HFF-Myc (cell line): ENCODE measurements around the gene THOC7.
A peak's percentile ranks its signal among the peaks of the same experiment; 100 is the strongest.

ENCODE experiments used
- DNase-seq: peaks from one replicate; pipeline ENCODE4 v3.0.0-alpha.2; 2011; ENCODE audit warnings: low read depth; ENCODE audit errors: extremely low read depth
- H3K4me3 ChIP-seq: replicated peaks from 2 replicates; pipeline ENCODE4 v1.5.1; 2011; ENCODE audit warnings: low read depth, mild to moderate bottlenecking, control low read depth, low read length
- CTCF ChIP-seq: IDR thresholded peaks from 2 replicates; pipeline ENCODE4 v1.5.1; 2012; ENCODE audit warnings: mild to moderate bottlenecking, low read depth, low read length, control low read depth; ENCODE audit errors: missing control alignments

THOC7 gene

GRCh38 chr3:63878394-63879060 lies 14.9 kb upstream of the THOC7 start:
- no peak for DNase-seq
- no peak overlapping the region for H3K4me3 ChIP-seq
- TF ChIP-seq CTCF: no peak

GRCh38 chr3:63877737-63878393 lies 14.3 kb upstream of the THOC7 start:
- no peak overlapping the region for H3K4me3 ChIP-seq
- DNase-seq: no peak
- no peak for TF ChIP-seq CTCF

- no peak overlapping the region for H3K4me3 ChIP-seq
- DNase-seq: no peak
- TF ChIP-seq CTCF: no peak
Measured at GRCh38 chr3:63876260-63876659, 12.7 kb upstream of the THOC7 start.

GRCh38 chr3:63875510-63875909 lies 11.9 kb upstream of the THOC7 start:
- no peak overlapping the region for H3K4me3 ChIP-seq
- no peak for TF ChIP-seq CTCF
- DNase-seq: no peak

GRCh38 chr3:63874769-63875168 lies 11.2 kb upstream of the THOC7 start:
- no peak for DNase-seq
- H3K4me3 ChIP-seq: no peak overlapping the region
- TF ChIP-seq CTCF: no peak

GRCh38 chr3:63872135-63872924 lies 8.7 kb upstream of the THOC7 start:
- TF ChIP-seq CTCF: no peak
- no peak overlapping the region for H3K4me3 ChIP-seq
- peak; percentile 35 for DNase-seq
